Right lobe of liver (tissue), 6 donors: Measurements from ENCODE around the gene MROH9. TPM values are rescaled to one million over a fixed set of nuclear protein-coding genes. Genes with fewer than 3 reads are reported as not detected.
"Not testable (repeated sequence)": the region's sequence is repeated elsewhere in the genome, so short reads cannot be mapped to it uniquely, and the experiment has no call there.

Source experiments
- ATAC-seq, 4 donors: fragments of 200-7000 bp; cut with Tn5 transposase; one replicate each; pipeline ENCODE4 v1.9.1; 2020; ENCODE audit warnings: mild to moderate bottlenecking in 4 of 4, moderate library complexity in 4 of 4
- DNase-seq, 3 donors: peaks; one replicate each; pipeline ENCODE4 v3.0.0-alpha.2; 2020
- H3K27ac ChIP-seq, 3 donors: fragments of 200-600 bp; one replicate each; pipeline ENCODE4 v1.8.0; 2022
- H3K27me3 ChIP-seq, 2 donors: fragments of 200-600 bp; one replicate each; pipeline ENCODE4 v1.8.0; 2022
- H3K36me3 ChIP-seq, 4 donors: fragments of 200-600 bp; sonication (generic) in 1 of 4; one replicate each; pipeline versions ENCODE4 v1.5.1 to v1.8.0; 2017 to 2022; ENCODE audit warnings: control low read depth in 1 of 4
- H3K4me1 ChIP-seq, 4 donors: fragments of 200-600 bp; sonication (generic) in 1 of 4; one replicate each; pipeline versions ENCODE4 v1.5.1 to v1.8.0; 2017 to 2022; ENCODE audit warnings: control low read depth in 1 of 4
- H3K4me3 ChIP-seq, 3 donors: fragments of 200-600 bp; one replicate each; pipeline ENCODE4 v1.8.0; 2022
- H3K9me3 ChIP-seq, 4 donors: fragments of 200-600 bp; sonication (generic) in 1 of 4; one replicate each; pipeline versions ENCODE4 v1.5.1 to v1.8.0; 2017 to 2022; ENCODE audit warnings: control low read depth in 1 of 4
- POLR2A ChIP-seq: fragments of 450-650 bp; IDR thresholded peaks from one replicate; pipeline ENCODE4 v1.6.1; 2017; ENCODE audit warnings: antibody characterized with exemption, mild to moderate bottlenecking
- WGBS: methylation state at CpG from one replicate; pipeline ENCODE4 v1.1.6; 2018; ENCODE audit warnings: low coverage, low lambda C conversion rate; ENCODE audit not compliant: insufficient coverage; ENCODE audit errors: missing lambda C conversion rate; 5-methylcytosine and 5-hydroxymethylcytosine counted together
- intact Hi-C, 2 donors: fragments of 100-400 bp; cut with DNase I; formaldehyde crosslinking; loops; one replicate each; pipeline versions ENCODE4 v1.11.2 to v1.14.1; 2022
- total RNA-seq, 6 experiments: library from RNA; depleted of rRNA in 2 of 6; stranded (reverse); fragments of >200 nt in 2 of 6; fragmentation: NEBNext Ultra II Directional in 3 of 6; extraction: Animal tissue kit (Norgen Biotek cat#: 25700) in 3 of 6; gene quantifications; one replicate each; pipeline versions ENCODE4 v1.1.0 to v1.2.4, GENCODE V29; 2016 to 2023
- TF ChIP-seq, protein P1 (sequence below), 4 donors: fragments of 200-600 bp in 3 of 4; fragments of 450-650 bp in 1 of 4; IDR thresholded peaks; one replicate each; pipeline versions ENCODE4 v1.5.1 to v1.8.0; 2016 to 2022; ENCODE audit warnings: antibody characterized with exemption in 4 of 4, mild to moderate bottlenecking in 2 of 4
- donor health status: DM: no; HTN: yes; CAD: no.
- donor health status: DM: no; HTN: no; CAD: no.
- donor health status: DM: no; HTN: no; CAD: no.
- donor health status: DM: no; HTN: yes; CAD: no.
- donor health status: DM: no; HTN: yes; CAD: no.

The MROH9 gene
- total RNA-seq, 6 experiments from 2014 or later = not detected

DNA sequence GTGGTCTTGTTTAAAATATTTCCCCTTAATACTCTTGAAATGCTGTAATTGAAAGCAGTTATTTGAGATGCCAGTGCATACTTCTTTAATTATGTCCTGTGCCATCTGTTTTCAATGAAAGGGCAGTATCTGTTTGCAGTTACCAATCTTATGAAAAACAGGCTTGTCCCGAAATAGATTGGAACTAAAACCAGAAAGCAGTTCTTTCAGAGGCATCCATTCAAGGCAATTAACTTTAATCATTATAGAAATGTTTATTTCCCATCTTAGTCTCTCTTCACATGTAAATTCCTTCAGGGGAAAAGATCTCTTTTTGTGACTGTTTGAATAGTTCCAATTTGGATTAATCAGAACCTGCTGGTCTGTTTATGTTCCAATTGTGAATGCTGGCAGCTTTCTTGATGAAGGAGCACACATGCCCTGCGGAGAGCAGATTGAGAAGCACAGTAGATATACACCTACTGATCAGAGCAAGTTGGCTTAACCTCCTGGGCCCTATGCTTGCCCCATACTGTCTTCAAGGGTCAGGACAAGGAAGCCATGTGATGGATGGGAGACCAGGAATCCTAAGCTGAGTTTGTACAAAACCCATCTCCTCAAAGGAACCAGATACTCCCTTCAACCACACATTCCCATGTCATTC, 41.6 kb upstream of the MROH9 start:
- Histone ChIP-seq H3K36me3 (no peaks in the 10 kb centered on the region), H3K9me3 (no peaks in the 10 kb centered on the region), H3K4me1 (no peaks in the 10 kb centered on the region), H3K27ac (no peak overlapping the region), H3K27me3 (no peaks in the 10 kb centered on the region), H3K4me3 (no peak overlapping the region)
- ATAC-seq = no peak
- TF ChIP-seq, protein P1, sequence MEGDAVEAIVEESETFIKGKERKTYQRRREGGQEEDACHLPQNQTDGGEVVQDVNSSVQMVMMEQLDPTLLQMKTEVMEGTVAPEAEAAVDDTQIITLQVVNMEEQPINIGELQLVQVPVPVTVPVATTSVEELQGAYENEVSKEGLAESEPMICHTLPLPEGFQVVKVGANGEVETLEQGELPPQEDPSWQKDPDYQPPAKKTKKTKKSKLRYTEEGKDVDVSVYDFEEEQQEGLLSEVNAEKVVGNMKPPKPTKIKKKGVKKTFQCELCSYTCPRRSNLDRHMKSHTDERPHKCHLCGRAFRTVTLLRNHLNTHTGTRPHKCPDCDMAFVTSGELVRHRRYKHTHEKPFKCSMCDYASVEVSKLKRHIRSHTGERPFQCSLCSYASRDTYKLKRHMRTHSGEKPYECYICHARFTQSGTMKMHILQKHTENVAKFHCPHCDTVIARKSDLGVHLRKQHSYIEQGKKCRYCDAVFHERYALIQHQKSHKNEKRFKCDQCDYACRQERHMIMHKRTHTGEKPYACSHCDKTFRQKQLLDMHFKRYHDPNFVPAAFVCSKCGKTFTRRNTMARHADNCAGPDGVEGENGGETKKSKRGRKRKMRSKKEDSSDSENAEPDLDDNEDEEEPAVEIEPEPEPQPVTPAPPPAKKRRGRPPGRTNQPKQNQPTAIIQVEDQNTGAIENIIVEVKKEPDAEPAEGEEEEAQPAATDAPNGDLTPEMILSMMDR (IDR thresholded peaks at IDR 0.05) = no peak
- no peak for TF ChIP-seq POLR2A
- 49% methylated on average over 2 of the region's 2 CpGs for WGBS
- no peak for DNase-seq
- intact Hi-C loops = no loop called here

- no peaks in the 10 kb centered on the region for H3K4me1 ChIP-seq
- intact Hi-C loops = no loop called here
- no peak overlapping the region for H3K4me3 ChIP-seq
- H3K36me3 ChIP-seq = no peaks in the 10 kb centered on the region
- WGBS = 54% methylated on average over 1 of the region's 1 CpG
- no peaks in the 10 kb centered on the region for H3K9me3 ChIP-seq
- DNase-seq = no peak
- ATAC-seq = no peak
- no peak for TF ChIP-seq POLR2A
- TF ChIP-seq, protein P1 (IDR thresholded peaks at IDR 0.05) = no peak
- H3K27me3 ChIP-seq = no peaks in the 10 kb centered on the region
- no peak overlapping the region for H3K27ac ChIP-seq
These were observed 31.4 kb upstream of the MROH9 start for GRCh38 chr1:170903961-170904360.

- H3K36me3 ChIP-seq = no peaks in the 10 kb centered on the region
- no peak overlapping the region for H3K4me3 ChIP-seq
- no peak for DNase-seq
- H3K9me3 ChIP-seq = no peaks in the 10 kb centered on the region
- no peaks in the 10 kb centered on the region for H3K27me3 ChIP-seq
- no peak overlapping the region for H3K27ac ChIP-seq
- intact Hi-C loops = no loop called here
- WGBS = 62% methylated on average over 1 of the region's 1 CpG
- no peaks in the 10 kb centered on the region for H3K4me1 ChIP-seq
- ATAC-seq = no peak
- TF ChIP-seq, protein P1 (IDR thresholded peaks at IDR 0.05) = no peak
- TF ChIP-seq POLR2A = no peak
These were observed 26.4 kb upstream of the MROH9 start for GRCh38 chr1:170908942-170909341.

GRCh38 chr1:170910273-170910672, 25.1 kb upstream of the MROH9 start:
- H3K27ac ChIP-seq = no peak overlapping the region
- H3K9me3 ChIP-seq = no peaks in the 10 kb centered on the region
- H3K4me1 ChIP-seq = no peaks in the 10 kb centered on the region
- H3K36me3 ChIP-seq = no peaks in the 10 kb centered on the region
- DNase-seq = no peak
- H3K27me3 ChIP-seq = no peaks in the 10 kb centered on the region
- ATAC-seq = no peak
- TF ChIP-seq POLR2A = no peak
- TF ChIP-seq, protein P1 (IDR thresholded peaks at IDR 0.05) = no peak
- intact Hi-C loops = no loop called here
- no peak overlapping the region for H3K4me3 ChIP-seq

DNA sequence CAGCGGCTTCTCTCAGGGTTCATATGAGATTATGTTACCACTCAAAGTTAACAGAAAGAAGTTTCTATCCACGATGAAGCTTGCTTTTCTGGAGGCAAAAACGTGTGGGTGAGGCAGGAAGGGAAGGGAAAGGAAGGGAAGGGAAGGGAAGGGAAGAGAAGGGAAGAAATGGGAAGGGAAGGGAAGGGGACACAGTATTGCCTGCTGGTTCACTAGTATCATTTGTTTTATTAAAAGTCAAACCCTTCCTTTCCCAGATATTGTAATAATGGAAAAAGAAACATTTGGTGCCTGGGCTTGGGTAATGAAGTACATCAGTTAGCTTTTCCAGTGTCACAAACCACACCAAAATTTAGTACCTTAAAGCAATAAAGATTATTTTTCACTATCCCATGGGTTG, 18.0 kb upstream of the MROH9 start:
- 52% methylated on average over 3 of the region's 3 CpGs for WGBS
- intact Hi-C loops = no loop called here
- no peaks in the 10 kb centered on the region for H3K27me3 ChIP-seq
- TF ChIP-seq, protein P1 (IDR thresholded peaks at IDR 0.05) = no peak
- no peak for TF ChIP-seq POLR2A
- ATAC-seq (no peak), DNase-seq (no peak)
- peaks cover 0 to 2% (median 0%) of the 10 kb centered on the region in 4 donors for H3K9me3 ChIP-seq
- no peaks in the 10 kb centered on the region for H3K4me1 ChIP-seq
- no peak overlapping the region for H3K4me3 ChIP-seq
- no peaks in the 10 kb centered on the region for H3K36me3 ChIP-seq
- H3K27ac ChIP-seq = no peak overlapping the region

- H3K9me3 ChIP-seq, DNase-seq, H3K36me3 ChIP-seq, intact Hi-C loops, H3K4me1 ChIP-seq, H3K27ac ChIP-seq, H3K4me3 ChIP-seq, ATAC-seq, H3K27me3 ChIP-seq: not testable (repeated sequence)
- WGBS = 22% methylated on average over 1 of the region's 1 CpG
These were observed 10.7 kb upstream of the MROH9 start for GRCh38 chr1:170924656-170925055.
